ENCODE measurements around the gene EYA4.

DNA sequence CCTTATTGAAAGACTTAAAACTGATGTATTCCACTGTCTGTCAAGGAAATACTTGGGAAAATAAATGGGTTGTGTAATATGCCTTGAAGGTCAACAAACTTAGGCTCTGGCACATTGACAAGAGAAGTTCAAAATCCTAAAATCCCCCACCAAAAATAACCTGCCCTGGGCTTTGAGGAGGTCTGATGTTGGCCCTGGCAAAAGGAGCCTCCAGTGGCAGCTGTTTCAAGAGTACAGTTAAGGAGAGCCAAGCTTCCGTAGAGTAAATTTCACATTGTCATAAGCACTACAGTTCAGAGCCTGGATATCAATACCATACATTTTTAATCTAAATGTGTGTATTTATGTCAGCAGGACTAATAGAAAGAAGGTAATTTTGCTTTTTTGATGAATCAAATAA is 282.7 kb downstream of the EYA4 start:
- TF ChIP-seq, protein P1, sequence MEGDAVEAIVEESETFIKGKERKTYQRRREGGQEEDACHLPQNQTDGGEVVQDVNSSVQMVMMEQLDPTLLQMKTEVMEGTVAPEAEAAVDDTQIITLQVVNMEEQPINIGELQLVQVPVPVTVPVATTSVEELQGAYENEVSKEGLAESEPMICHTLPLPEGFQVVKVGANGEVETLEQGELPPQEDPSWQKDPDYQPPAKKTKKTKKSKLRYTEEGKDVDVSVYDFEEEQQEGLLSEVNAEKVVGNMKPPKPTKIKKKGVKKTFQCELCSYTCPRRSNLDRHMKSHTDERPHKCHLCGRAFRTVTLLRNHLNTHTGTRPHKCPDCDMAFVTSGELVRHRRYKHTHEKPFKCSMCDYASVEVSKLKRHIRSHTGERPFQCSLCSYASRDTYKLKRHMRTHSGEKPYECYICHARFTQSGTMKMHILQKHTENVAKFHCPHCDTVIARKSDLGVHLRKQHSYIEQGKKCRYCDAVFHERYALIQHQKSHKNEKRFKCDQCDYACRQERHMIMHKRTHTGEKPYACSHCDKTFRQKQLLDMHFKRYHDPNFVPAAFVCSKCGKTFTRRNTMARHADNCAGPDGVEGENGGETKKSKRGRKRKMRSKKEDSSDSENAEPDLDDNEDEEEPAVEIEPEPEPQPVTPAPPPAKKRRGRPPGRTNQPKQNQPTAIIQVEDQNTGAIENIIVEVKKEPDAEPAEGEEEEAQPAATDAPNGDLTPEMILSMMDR (IDR thresholded peaks at IDR 0.05; ENCODE audit: extremely low read depth in 1 of 2, insufficient read depth in 1 of 2, low read depth in 1 of 2, low read length in 2 of 2): no peak
- TF ChIP-seq MYC (IDR thresholded peaks at IDR 0.05; ENCODE audit: low read depth, low read length) (no peak), EZH2 (IDR thresholded peaks at IDR 0.05; ENCODE audit: borderline replicate concordance, low read depth, low read length, severe bottlenecking) (no peak), POLR2A (IDR thresholded peaks at IDR 0.05; ENCODE audit: low read depth, low read length) (no peak), POLR2AphosphoS5 (IDR thresholded peaks at IDR 0.05; ENCODE audit: insufficient read depth, low read depth, low read length) (no peak)
- TF ChIP-seq, protein P2, sequence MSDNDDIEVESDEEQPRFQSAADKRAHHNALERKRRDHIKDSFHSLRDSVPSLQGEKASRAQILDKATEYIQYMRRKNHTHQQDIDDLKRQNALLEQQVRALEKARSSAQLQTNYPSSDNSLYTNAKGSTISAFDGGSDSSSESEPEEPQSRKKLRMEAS (IDR thresholded peaks at IDR 0.05; ENCODE audit: insufficient read depth, insufficient read length): no peak
